SK-N-SH (cell line): ENCODE measurements around the gene SLC50A1. TPM values are rescaled to one million over a fixed set of nuclear protein-coding genes. Genes with fewer than 3 reads are reported as not detected.

ENCODE experiments used
- CHD2 ChIP-seq: fragments of 150-350 bp; IDR thresholded peaks from 2 replicates; pipeline ENCODE4 v1.6.1; 2018; ENCODE audit warnings: low read length; ENCODE audit not compliant: partially characterized antibody
- CTCF ChIP-seq: fragments of 200-600 bp; sonication (generic); IDR thresholded peaks from 2 replicates; pipeline ENCODE4 v1.6.1; 2017; ENCODE audit warnings: antibody characterized with exemption, mild to moderate bottlenecking, moderate library complexity
- IRF3 ChIP-seq: fragments of 150-350 bp; IDR thresholded peaks from 2 replicates; pipeline ENCODE4 v1.6.1; 2016; ENCODE audit warnings: mild to moderate bottlenecking, low read depth, low read length
- JUND ChIP-seq: IDR thresholded peaks from 2 replicates; pipeline ENCODE4 v1.4.0; 2012
- MAX ChIP-seq: IDR thresholded peaks from 2 replicates; pipeline ENCODE4 v1.4.0; 2012; ENCODE audit warnings: low read depth
- MEF2A ChIP-seq: IDR thresholded peaks from 2 replicates; pipeline ENCODE4 v1.4.0; 2012; ENCODE audit warnings: low read depth, borderline replicate concordance
- MXI1 ChIP-seq: IDR thresholded peaks from 2 replicates; pipeline ENCODE4 v1.6.1; 2012; ENCODE audit warnings: mild to moderate bottlenecking, low read depth, low read length, improper control_type of control experiment
- PBX3 ChIP-seq: IDR thresholded peaks from 2 replicates; pipeline ENCODE4; 2012
- POLR2AphosphoS5 ChIP-seq: IDR thresholded peaks from 2 replicates; pipeline ENCODE4 v1.6.1; 2012; ENCODE audit warnings: low read depth, low read length
- RAD21 ChIP-seq: IDR thresholded peaks from 2 replicates; pipeline ENCODE4 v1.6.1; 2012; ENCODE audit warnings: mild to moderate bottlenecking, low read length
- SIN3A ChIP-seq: IDR thresholded peaks from 2 replicates; pipeline ENCODE4 v1.6.1; 2012; ENCODE audit warnings: low read depth, mild to moderate bottlenecking, low read length, moderate library complexity, borderline replicate concordance
- TAF1 ChIP-seq: IDR thresholded peaks from 2 replicates; pipeline ENCODE4 v1.6.1; 2012; ENCODE audit warnings: low read depth, mild to moderate bottlenecking, low read length, moderate library complexity, borderline replicate concordance
- TCF12 ChIP-seq: IDR thresholded peaks from 2 replicates; pipeline ENCODE4 v1.4.0; 2012
- TEAD4 ChIP-seq: IDR thresholded peaks from 2 replicates; pipeline ENCODE4 v1.4.0; 2012; ENCODE audit warnings: mild to moderate bottlenecking, borderline replicate concordance; ENCODE audit not compliant: insufficient read depth
- ZBTB33 ChIP-seq: IDR thresholded peaks from 2 replicates; pipeline ENCODE4 v1.4.0; 2012; ENCODE audit warnings: low read depth, borderline replicate concordance
- polyA plus RNA-seq, 3 experiments: library from polyadenylated mRNA; depleted of rRNA; stranded (reverse); fragments of >200 nt; gene quantifications; 2 replicates each; pipeline ENCODE4 v1.2.3, GENCODE V29; 2012

The SLC50A1 gene
- polyA plus RNA-seq, 1 of the 3 experiments (the other 2 are of a cell fraction), result 58.4 TPM

- TF ChIP-seq IRF3 (no peak), MEF2A (no peak), JUND (no peak), MAX (no peak), RAD21 (peak; percentile 65), TAF1 (no peak), POLR2AphosphoS5 (no peak), TCF12 (no peak), CHD2 (no peak), TEAD4 (no peak), PBX3 (no peak), SIN3A (0 out of 2 replicates have a peak, but pooled peaks have one; percentile 32), MXI1 (no peak; the same call in 1 of the 2 replicates), CTCF (peak; percentile 89), ZBTB33 (no peak)
Measured at GRCh38 chr1:155176544-155177071, 41.0 kb downstream of the SLC50A1 start (continued).
